Measurements from ENCODE around the gene GLTP.
"Not testable (repeated sequence)": the region's sequence is repeated elsewhere in the genome, so short reads cannot be mapped to it uniquely, and the experiment has no call there.

Gene GLTP

DNA sequence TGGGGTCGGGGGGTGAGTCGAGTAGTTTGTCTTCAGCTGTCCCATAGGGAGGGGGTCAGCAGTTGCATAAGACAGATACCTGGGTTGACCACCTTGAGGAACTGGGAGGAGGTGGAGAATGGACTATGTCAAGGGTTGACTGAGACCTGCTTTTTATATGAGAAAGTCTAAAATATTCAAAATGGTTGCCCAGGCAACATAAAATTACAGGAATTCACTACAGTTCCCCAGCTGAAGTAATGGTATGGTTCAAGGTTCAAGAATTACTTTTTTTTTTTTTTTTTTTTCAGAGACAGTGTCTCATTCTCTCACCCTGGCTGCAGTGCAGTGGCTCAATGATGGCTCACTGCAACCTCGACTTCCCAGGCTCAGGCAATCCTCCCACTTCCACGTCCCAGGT, 14.6 kb upstream of the GLTP start:
- no peak overlapping the region for H3K4me3 ChIP-seq (ENCODE audit: low read depth, low read length)
- no peak for DNase-seq (ENCODE audit: low read depth)
- TF ChIP-seq, protein P1, sequence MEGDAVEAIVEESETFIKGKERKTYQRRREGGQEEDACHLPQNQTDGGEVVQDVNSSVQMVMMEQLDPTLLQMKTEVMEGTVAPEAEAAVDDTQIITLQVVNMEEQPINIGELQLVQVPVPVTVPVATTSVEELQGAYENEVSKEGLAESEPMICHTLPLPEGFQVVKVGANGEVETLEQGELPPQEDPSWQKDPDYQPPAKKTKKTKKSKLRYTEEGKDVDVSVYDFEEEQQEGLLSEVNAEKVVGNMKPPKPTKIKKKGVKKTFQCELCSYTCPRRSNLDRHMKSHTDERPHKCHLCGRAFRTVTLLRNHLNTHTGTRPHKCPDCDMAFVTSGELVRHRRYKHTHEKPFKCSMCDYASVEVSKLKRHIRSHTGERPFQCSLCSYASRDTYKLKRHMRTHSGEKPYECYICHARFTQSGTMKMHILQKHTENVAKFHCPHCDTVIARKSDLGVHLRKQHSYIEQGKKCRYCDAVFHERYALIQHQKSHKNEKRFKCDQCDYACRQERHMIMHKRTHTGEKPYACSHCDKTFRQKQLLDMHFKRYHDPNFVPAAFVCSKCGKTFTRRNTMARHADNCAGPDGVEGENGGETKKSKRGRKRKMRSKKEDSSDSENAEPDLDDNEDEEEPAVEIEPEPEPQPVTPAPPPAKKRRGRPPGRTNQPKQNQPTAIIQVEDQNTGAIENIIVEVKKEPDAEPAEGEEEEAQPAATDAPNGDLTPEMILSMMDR (conservative IDR thresholded peaks at IDR 0.05; ENCODE audit: low read depth, low read length) = no peak

DNA sequence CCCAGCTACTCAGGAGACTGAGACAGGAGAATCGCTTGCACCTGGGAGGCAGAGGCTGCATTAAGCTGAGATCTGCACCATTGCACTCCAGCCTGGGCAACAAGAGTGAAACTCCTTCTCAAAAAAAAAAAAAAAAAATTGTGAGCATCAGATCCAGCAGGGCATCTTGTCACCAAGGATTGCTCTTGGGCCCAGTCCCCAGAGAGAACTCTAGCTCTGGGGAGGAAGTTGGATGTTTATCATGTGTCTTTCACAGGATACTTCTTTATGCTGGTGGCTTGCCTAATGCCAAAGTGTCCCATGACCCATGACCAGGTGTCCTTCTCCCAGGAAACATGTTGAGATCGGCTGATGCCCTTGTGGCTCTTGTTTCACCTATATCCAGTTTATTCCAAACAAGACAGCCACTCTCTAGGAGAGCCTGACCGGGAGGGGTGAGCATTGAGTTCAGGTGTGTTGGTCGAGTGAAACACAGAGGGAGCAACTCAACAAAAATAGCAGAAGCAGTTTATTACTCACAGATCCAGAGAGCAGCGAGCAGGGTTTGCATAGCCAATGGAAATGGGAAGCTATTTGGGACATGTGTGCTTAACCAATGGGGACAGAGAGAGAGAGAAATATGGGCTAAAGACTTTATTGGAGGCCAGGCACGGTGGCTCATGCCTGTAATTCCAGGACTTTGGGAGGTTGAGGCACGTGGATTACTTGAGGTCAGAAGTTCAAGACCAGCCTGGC, 13.1 kb upstream of the GLTP start:
- DNase-seq (ENCODE audit: low read depth) = no peak
- TF ChIP-seq, protein P1 (conservative IDR thresholded peaks at IDR 0.05; ENCODE audit: low read depth, low read length) = no peak
- H3K4me3 ChIP-seq (ENCODE audit: low read depth, low read length) = no peak overlapping the region

DNA sequence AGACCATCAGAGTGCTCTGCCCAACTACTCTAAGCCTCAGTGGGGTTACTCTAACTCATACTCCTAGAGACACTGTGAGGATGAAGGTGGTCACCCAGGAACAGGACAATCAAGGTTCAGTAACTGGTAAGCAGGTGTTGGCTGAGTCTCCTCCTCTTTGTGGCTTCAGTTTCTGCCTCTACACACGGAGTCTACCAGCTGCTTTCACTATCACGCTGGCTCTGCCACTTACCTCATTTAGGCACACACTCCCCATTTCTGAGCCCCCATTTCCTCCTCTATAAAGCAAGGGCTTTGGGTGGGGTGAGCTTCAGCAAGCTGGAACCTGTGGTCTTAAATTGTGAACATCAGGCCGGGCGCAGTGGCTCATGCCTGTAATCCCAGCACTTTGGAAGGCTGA, 12.4 kb upstream of the GLTP start:
- no peak for DNase-seq (ENCODE audit: low read depth)
- no peak overlapping the region for H3K4me3 ChIP-seq (ENCODE audit: low read depth, low read length)
- TF ChIP-seq, protein P1 (conservative IDR thresholded peaks at IDR 0.05; ENCODE audit: low read depth, low read length) = no peak

DNA sequence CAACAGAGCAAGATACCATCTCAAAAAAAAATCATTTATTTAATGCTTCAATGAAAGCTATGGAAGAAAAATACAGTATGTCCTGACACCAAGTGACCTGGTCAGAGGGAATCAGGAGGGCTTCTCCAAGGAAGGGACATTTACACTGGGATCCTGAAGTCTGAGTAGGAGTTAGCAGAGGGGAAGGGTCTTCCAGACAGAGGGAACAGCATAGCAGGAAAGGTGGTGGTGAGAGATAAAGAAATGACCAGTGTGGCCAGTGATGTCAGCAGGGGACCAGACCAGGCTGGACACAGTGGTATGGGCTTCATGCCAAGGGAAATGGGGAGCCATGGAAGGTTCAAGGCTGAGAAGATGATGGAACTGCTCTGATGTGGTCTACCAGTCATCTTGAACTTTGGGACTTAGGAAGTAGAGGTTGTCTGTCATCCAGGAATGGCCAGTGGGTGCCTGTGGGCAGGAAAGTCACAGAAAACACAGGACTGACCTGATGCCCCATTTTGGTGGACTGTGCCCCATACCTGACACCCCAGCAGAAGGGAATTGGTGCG, 11.9 kb upstream of the GLTP start:
- TF ChIP-seq, protein P1 (conservative IDR thresholded peaks at IDR 0.05; ENCODE audit: low read depth, low read length) = no peak
- H3K4me3 ChIP-seq (ENCODE audit: low read depth, low read length) = no peak overlapping the region
- no peak for DNase-seq (ENCODE audit: low read depth)

DNA sequence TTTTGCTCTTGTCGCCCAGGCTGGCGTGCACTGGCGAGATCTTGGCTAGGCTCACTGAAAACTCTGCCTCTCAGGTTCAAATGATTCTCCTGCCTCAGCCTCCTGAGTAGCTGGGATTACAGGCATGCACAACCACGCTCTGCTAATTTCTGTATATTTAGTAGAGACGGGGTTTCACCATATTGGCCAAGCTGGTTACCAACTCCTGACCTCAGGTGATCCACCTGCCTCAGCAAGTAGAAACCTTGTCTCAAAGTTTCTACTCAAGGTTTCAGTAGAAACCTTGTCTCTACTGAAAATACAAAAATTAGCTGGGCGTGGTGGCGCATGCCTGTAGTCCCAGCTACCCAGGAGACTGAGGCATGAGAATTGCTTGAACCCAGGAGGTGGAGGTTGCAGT, 11.4 kb upstream of the GLTP start:
- not testable (repeated sequence) for DNase-seq (ENCODE audit: low read depth); H3K4me3 ChIP-seq (ENCODE audit: low read depth, low read length)

DNA sequence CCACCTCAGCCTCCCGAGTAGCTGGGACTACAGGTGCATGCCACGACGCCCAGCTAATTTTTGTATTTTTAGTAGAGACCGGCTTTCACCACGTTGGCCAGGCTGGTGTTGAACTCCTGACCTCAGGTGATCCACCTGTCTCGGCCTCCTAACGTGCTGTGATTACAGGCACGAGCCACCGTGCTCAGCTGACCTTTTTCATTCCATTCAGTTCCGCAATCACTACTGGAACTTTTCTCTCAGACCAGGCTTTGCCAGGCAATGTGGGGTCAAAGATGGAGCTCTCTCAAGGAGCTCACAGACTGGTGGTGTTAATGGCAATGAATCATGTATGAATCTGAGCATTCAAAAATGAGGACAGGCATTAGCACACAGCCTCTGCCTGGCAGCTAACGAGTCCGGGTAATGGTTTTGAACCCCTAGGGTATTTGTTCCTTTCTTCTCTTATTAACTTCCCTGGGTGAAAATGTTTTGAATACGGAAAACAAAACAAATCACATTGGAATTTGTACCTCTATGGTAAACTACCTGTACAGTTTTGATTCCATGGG, 10.4 kb upstream of the GLTP start:
- no peak overlapping the region for H3K4me3 ChIP-seq (ENCODE audit: low read depth, low read length)
- DNase-seq (ENCODE audit: low read depth) = no peak
- TF ChIP-seq, protein P1 (conservative IDR thresholded peaks at IDR 0.05; ENCODE audit: low read depth, low read length) = no peak

DNA sequence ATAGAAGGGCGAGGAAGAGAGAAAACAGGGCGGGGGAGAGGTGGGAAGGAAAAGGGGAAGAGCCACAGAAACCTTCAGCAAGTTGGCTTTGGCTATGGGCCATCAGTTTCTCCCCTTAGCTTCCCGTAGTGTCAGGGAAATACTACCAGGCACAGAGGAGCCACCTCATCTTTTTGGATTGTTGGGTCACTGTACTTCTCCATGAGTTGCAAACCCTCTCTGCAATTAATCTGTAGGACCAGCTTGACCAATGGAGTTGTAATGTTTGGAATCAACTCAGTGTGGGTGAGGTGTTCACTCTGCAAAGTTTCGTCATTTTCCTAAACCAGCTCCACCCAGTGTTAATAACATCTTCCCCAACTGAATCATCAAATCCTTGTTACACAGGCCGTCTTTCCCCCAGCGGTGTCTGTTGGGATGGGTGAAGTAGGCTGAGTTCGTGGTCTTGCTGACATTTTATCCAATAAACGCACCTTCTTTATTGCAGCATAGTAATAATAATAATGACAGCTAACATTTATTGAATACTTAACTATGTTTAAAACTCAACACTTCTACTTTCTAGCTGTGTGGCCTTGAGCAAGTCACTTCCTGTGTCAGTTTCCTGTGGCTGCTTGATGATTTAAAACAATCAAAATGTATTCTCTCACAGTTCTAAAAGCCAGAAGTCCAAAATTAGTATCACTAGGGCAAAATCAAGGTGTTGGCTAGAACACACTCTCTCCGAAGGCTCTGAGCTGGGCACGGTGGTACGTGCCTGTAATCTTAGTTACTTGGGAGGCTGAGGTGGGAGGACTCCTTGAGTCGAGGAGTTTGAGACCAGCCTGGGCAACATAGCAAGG, 8.1 kb upstream of the GLTP start:
- H3K4me3 ChIP-seq (ENCODE audit: low read depth, low read length) = no peak overlapping the region
- peak; percentile 83 for DNase-seq (ENCODE audit: low read depth)
- TF ChIP-seq, protein P1 (conservative IDR thresholded peaks at IDR 0.05; ENCODE audit: low read depth, low read length) = peak; percentile 5

Data from choroid plexus epithelial cell (primary cell).